HepG2 (cell line): ENCODE results near the gene ADSL. TPM values are rescaled to one million over a fixed set of nuclear protein-coding genes. Genes with fewer than 3 reads are reported as not detected.

Experiments used
- CTCF ChIP-seq: sonication (generic); formaldehyde crosslinking; IDR thresholded peaks from 2 replicates; pipeline ENCODE4 v1.5.0; 2020; ENCODE audit warnings: mild to moderate bottlenecking, missing genetic modification reagents, moderate library complexity
- ELF3 ChIP-seq: IDR thresholded peaks from 2 replicates; pipeline ENCODE4 v1.6.1; 2016; ENCODE audit warnings: missing genetic modification reagents, missing compliant biosample characterization
- FOXO1 ChIP-seq: sonication (generic); formaldehyde crosslinking; IDR thresholded peaks from 2 replicates; pipeline ENCODE4 v1.4.0; 2020; ENCODE audit warnings: missing genetic modification reagents
- NFYB ChIP-seq: sonication (generic); formaldehyde crosslinking; IDR thresholded peaks from 2 replicates; pipeline ENCODE4 v1.4.0; 2020; ENCODE audit warnings: missing genetic modification reagents
- SMC3 ChIP-seq: IDR thresholded peaks from 2 replicates; pipeline ENCODE4 v1.6.1; 2011; ENCODE audit warnings: low read length, improper control_type of control experiment
- SRSF1 ChIP-seq: fragments of 200-400 bp; formaldehyde crosslinking; optimal IDR thresholded peaks from 2 replicates; pipeline ENCODE3; 2017; ENCODE audit warnings: mild to moderate bottlenecking, low read depth, low read length, moderate library complexity
- ZBTB26 ChIP-seq: IDR thresholded peaks from 2 replicates; pipeline ENCODE4 v1.6.1; 2016; ENCODE audit warnings: missing compliant biosample characterization, missing genetic modification reagents, borderline replicate concordance
- ZNF616 ChIP-seq: sonication (generic); formaldehyde crosslinking; IDR thresholded peaks from 2 replicates; pipeline ENCODE4 v1.5.0; 2020; ENCODE audit warnings: low read depth, mild to moderate bottlenecking, missing genetic modification reagents
- ZNF687 ChIP-seq: sonication (generic); formaldehyde crosslinking; IDR thresholded peaks from 2 replicates; pipeline ENCODE4 v1.5.1; 2020; ENCODE audit warnings: mild to moderate bottlenecking, missing genetic modification reagents, moderate library complexity
- polyA plus RNA-seq, 8 experiments: library from polyadenylated mRNA; depleted of rRNA in 3 of 8; stranded (reverse) in 7 of 8; unstranded in 1 of 8; fragments of >200 nt; fragmentation: Illumina TruSeq in 4 of 8; extraction: Trizol in 4 of 8; gene quantifications; 2 replicates each; pipeline versions ENCODE4 v1.2.1 to v1.2.3, GENCODE V29; 2011 to 2016; ENCODE audit warnings: low read depth in 4 of 8, missing spikeins in 1 of 8, mixed read lengths in 1 of 8; ENCODE audit not compliant: insufficient read depth in 1 of 8
- total RNA-seq, 5 experiments: library from RNA; depleted of rRNA; stranded (reverse); fragments of >200 nt; fragmentation: Illumina TruSeq; extraction: Trizol; gene quantifications; 2 replicates each; pipeline ENCODE4 v1.2.3, GENCODE V29; 2016; ENCODE audit warnings: low read depth in 1 of 5

ADSL gene
- total and polyA plus RNA-seq, 2 of the 13 experiments (the other 11 are each of a cell fraction or from before 2014, with no cell fraction given) = 123 to 174 TPM

GRCh38 chr22:40348025-40348658, 1.8 kb downstream of the ADSL start (continued):
- TF ChIP-seq CTCF = peak; percentile 76
- TF ChIP-seq ZBTB26 (CRISPR knock-in tag) = no peak
- TF ChIP-seq FOXO1 (CRISPR knock-in tag) = no peak
- no peak for TF ChIP-seq ZNF616 (CRISPR knock-in tag)
- TF ChIP-seq NFYB (CRISPR knock-in tag) = no peak
- TF ChIP-seq SRSF1 = no peak
- TF ChIP-seq ELF3 (CRISPR knock-in tag) = peak; percentile 7; the same call in 1 of the 2 replicates
- peak; percentile 59 for TF ChIP-seq SMC3
- TF ChIP-seq ZNF687 (CRISPR knock-in tag) = 0 out of 2 replicates have a peak, but pooled peaks have one; percentile 12
